ENCODE measurements around the gene CD68. TPM values are rescaled to one million over a fixed set of nuclear protein-coding genes. Genes with fewer than 3 reads are reported as not detected.
A peak's percentile ranks its signal among the peaks of the same experiment; 100 is the strongest.

Gene CD68
- total RNA-seq, 2 experiments from 2014 or later, result 10.0 to 26.7 TPM

GRCh38 chr17:7552621-7553051 is 26.8 kb upstream of the CD68 start:
- peak overlapping the region; percentile 91 for H3K27ac Mint-ChIP-seq

GRCh38 chr17:7553356-7553755 is 26.1 kb upstream of the CD68 start:
- ATAC-seq (no peak), DNase-seq (no peak)
- no peaks in the 10 kb centered on the region for H3K27me3 Mint-ChIP-seq
- H3K36me3 Mint-ChIP-seq, result peaks cover 28% of the 10 kb centered on the region
- H3K27ac Mint-ChIP-seq, result peak overlapping the region; percentile 91
- H3K9me3 Mint-ChIP-seq (ENCODE audit: low read depth), result no peaks in the 10 kb centered on the region
- H3K4me3 Mint-ChIP-seq, result peak overlapping the region; percentile 50
- peaks cover 65% of the 10 kb centered on the region for H3K4me1 Mint-ChIP-seq
- CTCF ChIA-PET, result interaction anchor here (0.6 to 2.1 kb wide), 9 partner anchors 7 to 557 kb away, joined by 3 to 29 read pairs (median 4); partner anchors contain the start of genes SENP3, TP53 and WRAP53

More at GRCh38 chr17:7552621-7553051, 26.8 kb upstream of the CD68 start:
- CTCF ChIA-PET, result interaction anchor here (0.6 to 2.1 kb wide), 15 partner anchors 8 to 558 kb away, joined by 3 to 29 read pairs (median 4); partner anchors contain the start of genes MPDU1, SENP3 and TP53
- peaks cover 28% of the 10 kb centered on the region for H3K36me3 Mint-ChIP-seq
- H3K27me3 Mint-ChIP-seq, result no peaks in the 10 kb centered on the region
- H3K4me3 Mint-ChIP-seq, result peak overlapping the region; percentile 50
- DNase-seq (peak; percentile 81), ATAC-seq (peak; percentile 58)
- H3K4me1 Mint-ChIP-seq, result peaks cover 66% of the 10 kb centered on the region
- no peaks in the 10 kb centered on the region for H3K9me3 Mint-ChIP-seq (ENCODE audit: low read depth)

GRCh38 chr17:7555320-7555948 is 24.0 kb upstream of the CD68 start:
- H3K9me3 Mint-ChIP-seq (ENCODE audit: low read depth), result no peaks in the 10 kb centered on the region
- H3K4me3 Mint-ChIP-seq, result no peak overlapping the region
- CTCF ChIA-PET, result interaction anchor here (1.6 to 1.8 kb wide), 2 partner anchors 28 to 34 kb away, joined by 3 to 4 read pairs; partner anchors contain the start of gene MPDU1
- H3K27ac Mint-ChIP-seq, result peak overlapping the region; percentile 60
- H3K27me3 Mint-ChIP-seq, result no peaks in the 10 kb centered on the region
- ATAC-seq (no peak), DNase-seq (no peak)
- peaks cover 25% of the 10 kb centered on the region for H3K36me3 Mint-ChIP-seq
- peaks cover 67% of the 10 kb centered on the region for H3K4me1 Mint-ChIP-seq

GRCh38 chr17:7556627-7557026 is 22.8 kb upstream of the CD68 start:
- CTCF ChIA-PET, result interaction anchor here (1.8 to 5.4 kb wide), 2 partner anchors 33 to 41 kb away, joined by 4 to 172 read pairs; no protein-coding TSS in a partner anchor
- H3K36me3 Mint-ChIP-seq, result peaks cover 21% of the 10 kb centered on the region

GRCh38 chr17:7557147-7557764 is 22.2 kb upstream of the CD68 start:
- Mint-ChIP-seq H3K4me1 (peaks cover 58% of the 10 kb centered on the region), H3K27me3 (no peaks in the 10 kb centered on the region), H3K4me3 (no peak overlapping the region), H3K36me3 (peaks cover 19% of the 10 kb centered on the region), H3K27ac (no peak overlapping the region), H3K9me3 (ENCODE audit: low read depth) (no peaks in the 10 kb centered on the region)
- CTCF ChIA-PET, result interaction anchor here (0.6 to 5.4 kb wide), 4 partner anchors 32 to 201 kb away, joined by 3 to 172 read pairs (median 4); no protein-coding TSS in a partner anchor
- DNase-seq (no peak), ATAC-seq (no peak)

More at GRCh38 chr17:7556627-7557026, 22.8 kb upstream of the CD68 start:
- H3K4me3 Mint-ChIP-seq, result no peak overlapping the region
- ATAC-seq, result no peak
- H3K27ac Mint-ChIP-seq, result no peak overlapping the region
- DNase-seq, result no peak
- peaks cover 64% of the 10 kb centered on the region for H3K4me1 Mint-ChIP-seq
- H3K9me3 Mint-ChIP-seq (ENCODE audit: low read depth), result no peaks in the 10 kb centered on the region
- no peaks in the 10 kb centered on the region for H3K27me3 Mint-ChIP-seq

GRCh38 chr17:7557775-7558543 is 21.5 kb upstream of the CD68 start:
- CTCF ChIA-PET, result interaction anchor here (0.7 to 5.4 kb wide), 5 partner anchors 8 to 202 kb away, joined by 3 to 172 read pairs (median 4); partner anchors contain the start of gene TNFSF12
- Mint-ChIP-seq H3K36me3 (peaks cover 15% of the 10 kb centered on the region), H3K4me1 (peaks cover 58% of the 10 kb centered on the region), H3K4me3 (no peak overlapping the region), H3K27ac (peak overlapping the region; percentile 68), H3K9me3 (ENCODE audit: low read depth) (no peaks in the 10 kb centered on the region), H3K27me3 (no peaks in the 10 kb centered on the region)
- no peak for ATAC-seq
- no peak for DNase-seq

- Mint-ChIP-seq H3K27ac (peak within 1 kb of the TSS; percentile 68), H3K4me3 (no peak within 1 kb of the TSS), H3K27me3 (no peaks in the 10 kb centered on the region), H3K4me1 (peaks cover 52% of the 10 kb centered on the region), H3K36me3 (peaks cover 10% of the 10 kb centered on the region), H3K9me3 (ENCODE audit: low read depth) (no peaks in the 10 kb centered on the region)
- ATAC-seq (no peak), DNase-seq (no peak)
- CTCF ChIA-PET, result interaction anchor here (0.7 to 5.4 kb wide), 5 partner anchors 9 to 203 kb away, joined by 3 to 172 read pairs (median 4); partner anchors contain the start of gene TNFSF12
Observed at GRCh38 chr17:7558544-7559319, 20.7 kb upstream of the CD68 start, which contains the start of gene TNFSF13. TNFSF13 (plus strand) TSS chr17:7558750; CDS start chr17:7559040, 290 bp downstream.

- CTCF ChIA-PET, result interaction anchor here (0.8 to 5.4 kb wide), 36 partner anchors 7 to 230 kb away, joined by 3 to 172 read pairs (median 8); partner anchors contain the start of genes CD68, MPDU1, PLSCR3 and SAT2
- H3K9me3 Mint-ChIP-seq (ENCODE audit: low read depth), result no peaks in the 10 kb centered on the region
- no peak overlapping the region for H3K4me3 Mint-ChIP-seq
- peaks cover 7% of the 10 kb centered on the region for H3K36me3 Mint-ChIP-seq
- H3K27me3 Mint-ChIP-seq, result no peaks in the 10 kb centered on the region
- peaks cover 56% of the 10 kb centered on the region for H3K4me1 Mint-ChIP-seq
- no peak for DNase-seq
- no peak overlapping the region for H3K27ac Mint-ChIP-seq
- ATAC-seq, result no peak
Observed at GRCh38 chr17:7559320-7560171, 19.9 kb upstream of the CD68 start.

- H3K4me3 Mint-ChIP-seq, result peak overlapping the region; percentile 85
- H3K4me1 Mint-ChIP-seq, result peaks cover 55% of the 10 kb centered on the region
- CTCF ChIA-PET, result interaction anchor here (0.6 to 5.4 kb wide), 52 partner anchors 8 to 340 kb away, joined by 3 to 172 read pairs (median 6); partner anchors contain the start of genes CD68, FXR2, MPDU1 and PLSCR3
- H3K27me3 Mint-ChIP-seq, result no peaks in the 10 kb centered on the region
- peaks cover 9% of the 10 kb centered on the region for H3K36me3 Mint-ChIP-seq
- peak overlapping the region; percentile 92 for H3K27ac Mint-ChIP-seq
- no peaks in the 10 kb centered on the region for H3K9me3 Mint-ChIP-seq (ENCODE audit: low read depth)
- DNase-seq, result peak; percentile 72
- ATAC-seq, result no peak
Observed at GRCh38 chr17:7560172-7561027, 19.0 kb upstream of the CD68 start.

- H3K27ac Mint-ChIP-seq, result peak overlapping the region; percentile 92
- DNase-seq, result peak; percentile 91
- peak; percentile 75 for ATAC-seq
- H3K27me3 Mint-ChIP-seq, result no peaks in the 10 kb centered on the region
- peak overlapping the region; percentile 85 for H3K4me3 Mint-ChIP-seq
- peaks cover 11% of the 10 kb centered on the region for H3K36me3 Mint-ChIP-seq
- peaks cover 51% of the 10 kb centered on the region for H3K4me1 Mint-ChIP-seq
- CTCF ChIA-PET, result interaction anchor here (0.6 to 5.4 kb wide), 53 partner anchors 9 to 340 kb away, joined by 3 to 172 read pairs (median 6); partner anchors contain the start of genes CD68, FXR2, MPDU1 and PLSCR3
- no peaks in the 10 kb centered on the region for H3K9me3 Mint-ChIP-seq (ENCODE audit: low read depth)
Observed at GRCh38 chr17:7561028-7561575, 18.3 kb upstream of the CD68 start.

Measured in activated CD8-positive, alpha-beta memory T cell treated with anti-CD3 and anti-CD28 coated beads, Interleukin-2, amount 10 ng/mL, durations not matched to agents 7 days and 5 days (primary cell).